ENCODE results near the gene APBB2. TPM values are rescaled to one million over a fixed set of nuclear protein-coding genes. Genes with fewer than 3 reads are reported as not detected.

APBB2 gene
- total RNA-seq, 4 donors from 2014 or later = 32.4 to 133 (median 92.1) TPM

DNA sequence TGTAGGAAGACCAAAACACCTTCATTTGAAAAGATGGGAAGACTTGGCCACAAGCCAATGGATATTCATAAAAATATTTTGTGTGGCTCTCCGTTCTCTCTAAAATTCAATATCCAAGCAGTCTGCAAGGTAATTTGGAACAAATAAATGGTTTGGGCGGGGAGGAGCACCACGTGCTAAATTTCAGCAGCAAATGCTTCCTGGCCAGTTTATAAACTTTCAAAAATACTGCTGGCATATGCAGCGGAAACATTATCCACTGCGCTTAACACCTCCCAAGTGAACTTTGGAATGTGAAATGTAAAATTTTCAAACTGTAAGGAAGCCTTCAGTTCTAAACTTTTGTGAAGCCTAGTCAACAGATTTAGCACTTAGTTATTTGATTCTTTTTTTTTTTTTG is 273.6 kb downstream of the APBB2 start:
- DNase-seq = no peak
- no peak for TF ChIP-seq POLR2A (IDR thresholded peaks at IDR 0.05)
- TF ChIP-seq, protein P1, sequence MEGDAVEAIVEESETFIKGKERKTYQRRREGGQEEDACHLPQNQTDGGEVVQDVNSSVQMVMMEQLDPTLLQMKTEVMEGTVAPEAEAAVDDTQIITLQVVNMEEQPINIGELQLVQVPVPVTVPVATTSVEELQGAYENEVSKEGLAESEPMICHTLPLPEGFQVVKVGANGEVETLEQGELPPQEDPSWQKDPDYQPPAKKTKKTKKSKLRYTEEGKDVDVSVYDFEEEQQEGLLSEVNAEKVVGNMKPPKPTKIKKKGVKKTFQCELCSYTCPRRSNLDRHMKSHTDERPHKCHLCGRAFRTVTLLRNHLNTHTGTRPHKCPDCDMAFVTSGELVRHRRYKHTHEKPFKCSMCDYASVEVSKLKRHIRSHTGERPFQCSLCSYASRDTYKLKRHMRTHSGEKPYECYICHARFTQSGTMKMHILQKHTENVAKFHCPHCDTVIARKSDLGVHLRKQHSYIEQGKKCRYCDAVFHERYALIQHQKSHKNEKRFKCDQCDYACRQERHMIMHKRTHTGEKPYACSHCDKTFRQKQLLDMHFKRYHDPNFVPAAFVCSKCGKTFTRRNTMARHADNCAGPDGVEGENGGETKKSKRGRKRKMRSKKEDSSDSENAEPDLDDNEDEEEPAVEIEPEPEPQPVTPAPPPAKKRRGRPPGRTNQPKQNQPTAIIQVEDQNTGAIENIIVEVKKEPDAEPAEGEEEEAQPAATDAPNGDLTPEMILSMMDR (IDR thresholded peaks at IDR 0.05) = no peak
- Histone ChIP-seq H3K27ac (peak overlapping the region; percentile 48 to 61), H3K36me3 (no peaks in the 10 kb centered on the region), H3K4me1 (no peaks in the 10 kb centered on the region), H3K9me3 (no peaks in the 10 kb centered on the region), H3K27me3 (no peaks in the 10 kb centered on the region), H3K4me3 (no peak overlapping the region)
- intact Hi-C loops (cut with DNase I; ENCODE audit: low total_unique reads) = no loop called here

DNA sequence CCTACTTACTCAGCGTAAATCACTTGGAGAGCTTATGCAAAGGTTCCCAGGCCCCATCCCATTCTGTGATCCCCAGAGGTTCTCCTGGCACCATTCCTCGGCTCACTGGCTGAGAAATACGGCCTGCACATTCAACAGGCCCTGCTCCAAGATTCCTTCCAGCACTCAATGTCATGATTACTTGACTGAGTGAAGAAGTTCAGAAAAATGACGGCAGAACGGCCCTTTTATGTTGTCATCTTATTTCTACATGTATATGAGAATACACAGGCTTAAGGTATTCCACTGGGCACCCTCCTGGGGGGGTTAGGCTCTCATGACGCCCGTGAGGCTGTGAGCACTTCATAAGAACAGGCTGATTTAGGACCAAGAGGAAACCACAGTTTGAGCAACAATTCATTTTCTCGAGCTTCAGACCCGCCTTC is 274.0 kb downstream of the APBB2 start:
- DNase-seq = peak; percentile 65 to 68
- intact Hi-C loops (cut with DNase I; ENCODE audit: low total_unique reads) = no loop called here
- no peaks in the 10 kb centered on the region for H3K9me3 ChIP-seq
- no peaks in the 10 kb centered on the region for H3K27me3 ChIP-seq
- no peaks in the 10 kb centered on the region for H3K4me1 ChIP-seq
- peak overlapping the region; percentile 48 to 61 for H3K27ac ChIP-seq
- no peak overlapping the region for H3K4me3 ChIP-seq
- H3K36me3 ChIP-seq = no peaks in the 10 kb centered on the region
- no peak for TF ChIP-seq POLR2A (IDR thresholded peaks at IDR 0.05)
- TF ChIP-seq, protein P1 (IDR thresholded peaks at IDR 0.05) = no peak

DNA sequence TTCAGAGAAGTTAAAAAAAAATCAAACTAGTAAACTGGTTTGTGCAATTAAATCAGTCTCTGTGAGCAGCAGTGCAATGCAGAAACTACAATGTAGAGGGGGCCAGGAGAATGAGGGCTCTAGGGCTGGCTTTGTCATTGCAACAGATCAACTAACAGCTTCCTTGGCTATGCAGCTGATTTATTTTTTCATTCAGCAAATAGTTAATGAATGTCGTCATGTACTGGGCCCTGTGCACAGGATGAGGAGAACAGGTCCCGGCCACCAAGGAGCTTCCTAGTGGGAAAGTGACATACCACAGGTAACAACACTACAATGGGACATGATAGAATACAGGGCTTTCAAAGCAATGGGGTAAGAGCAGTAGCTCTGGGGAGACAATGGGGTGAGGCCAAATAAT is 274.5 kb downstream of the APBB2 start:
- Histone ChIP-seq H3K9me3 (no peaks in the 10 kb centered on the region), H3K27me3 (no peaks in the 10 kb centered on the region), H3K4me1 (no peaks in the 10 kb centered on the region), H3K4me3 (no peak overlapping the region), H3K27ac (peak overlapping the region; percentile 48 to 61), H3K36me3 (no peaks in the 10 kb centered on the region)
- TF ChIP-seq POLR2A (IDR thresholded peaks at IDR 0.05) = no peak
- TF ChIP-seq, protein P1 (IDR thresholded peaks at IDR 0.05) = no peak
- intact Hi-C loops (cut with DNase I; ENCODE audit: low total_unique reads) = no loop called here
- DNase-seq = no peak

DNA sequence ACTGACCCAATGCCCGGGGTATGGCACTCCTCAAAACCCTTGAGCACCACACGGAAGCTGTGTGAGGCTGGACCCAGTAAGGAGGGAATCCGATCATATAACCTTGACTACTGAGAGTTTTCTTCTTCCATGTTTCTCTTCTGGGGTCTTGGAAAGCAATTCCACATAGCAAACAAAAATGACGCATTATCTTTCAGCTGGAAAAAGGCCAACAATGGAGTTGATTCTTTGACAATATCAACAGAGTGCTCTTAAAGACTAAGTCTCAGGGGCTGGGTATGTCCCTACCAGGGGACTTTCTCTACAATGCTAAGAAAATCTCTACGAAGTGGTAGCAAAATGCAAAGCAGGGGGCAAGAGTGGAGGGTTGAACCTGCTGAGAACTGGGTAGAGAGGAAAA is 276.0 kb downstream of the APBB2 start:
- Histone ChIP-seq H3K4me3 (no peak overlapping the region), H3K36me3 (no peaks in the 10 kb centered on the region), H3K4me1 (no peaks in the 10 kb centered on the region), H3K27me3 (no peaks in the 10 kb centered on the region), H3K27ac (no peak overlapping the region), H3K9me3 (no peaks in the 10 kb centered on the region)
- intact Hi-C loops (cut with DNase I; ENCODE audit: low total_unique reads) = no loop called here
- DNase-seq = no peak
- TF ChIP-seq POLR2A (IDR thresholded peaks at IDR 0.05) = no peak
- TF ChIP-seq, protein P1 (IDR thresholded peaks at IDR 0.05) = no peak

DNA sequence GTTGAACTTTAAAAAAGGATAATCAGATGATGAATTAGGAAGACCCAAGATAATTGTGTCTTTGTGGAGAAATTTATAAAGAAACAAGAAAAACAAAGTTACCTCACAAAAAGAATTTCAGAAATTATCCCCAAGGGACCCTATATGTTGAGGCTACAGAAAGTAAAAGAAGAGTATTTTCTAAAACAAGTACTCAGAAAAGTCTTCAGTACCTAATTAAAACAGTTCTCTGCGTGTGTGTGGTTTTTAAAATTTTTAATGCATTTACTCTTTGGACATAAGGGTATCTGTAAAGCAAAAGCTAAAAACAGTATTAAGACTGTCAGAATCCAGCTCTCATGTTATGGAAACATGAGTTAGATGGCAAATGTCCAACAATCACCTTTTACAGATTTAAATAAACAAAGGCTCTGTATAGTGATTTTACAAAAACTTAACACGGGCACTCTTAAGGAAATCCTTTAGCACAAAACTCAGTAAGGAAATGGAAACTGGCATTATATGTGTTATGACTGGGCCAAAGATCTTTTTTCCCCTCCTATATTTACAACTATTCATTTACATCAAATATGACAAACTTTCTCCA is 277.1 kb downstream of the APBB2 start:
- Histone ChIP-seq H3K4me1 (no peaks in the 10 kb centered on the region), H3K27ac (no peak overlapping the region), H3K9me3 (no peaks in the 10 kb centered on the region), H3K27me3 (no peaks in the 10 kb centered on the region), H3K4me3 (no peak overlapping the region), H3K36me3 (no peaks in the 10 kb centered on the region)
- no peak for TF ChIP-seq POLR2A (IDR thresholded peaks at IDR 0.05)
- TF ChIP-seq, protein P1 (IDR thresholded peaks at IDR 0.05) = no peak
- intact Hi-C loops (cut with DNase I; ENCODE audit: low total_unique reads) = no loop called here
- DNase-seq = no peak
